Measurements from ENCODE around the gene ZDHHC5.

The ZDHHC5 gene

GRCh38 chr11:57728829-57729228, 60.9 kb downstream of the ZDHHC5 start:
- no peaks in the 10 kb centered on the region for H3K4me1 ChIP-seq
- no peaks in the 10 kb centered on the region for H3K27me3 ChIP-seq
- DNase-seq: no peak
- H3K4me3 ChIP-seq (ENCODE audit: low read depth, low read length): no peak overlapping the region
- no peaks in the 10 kb centered on the region for H3K36me3 ChIP-seq
- H3K9me3 ChIP-seq: no peaks in the 10 kb centered on the region
- TF ChIP-seq, protein P1, sequence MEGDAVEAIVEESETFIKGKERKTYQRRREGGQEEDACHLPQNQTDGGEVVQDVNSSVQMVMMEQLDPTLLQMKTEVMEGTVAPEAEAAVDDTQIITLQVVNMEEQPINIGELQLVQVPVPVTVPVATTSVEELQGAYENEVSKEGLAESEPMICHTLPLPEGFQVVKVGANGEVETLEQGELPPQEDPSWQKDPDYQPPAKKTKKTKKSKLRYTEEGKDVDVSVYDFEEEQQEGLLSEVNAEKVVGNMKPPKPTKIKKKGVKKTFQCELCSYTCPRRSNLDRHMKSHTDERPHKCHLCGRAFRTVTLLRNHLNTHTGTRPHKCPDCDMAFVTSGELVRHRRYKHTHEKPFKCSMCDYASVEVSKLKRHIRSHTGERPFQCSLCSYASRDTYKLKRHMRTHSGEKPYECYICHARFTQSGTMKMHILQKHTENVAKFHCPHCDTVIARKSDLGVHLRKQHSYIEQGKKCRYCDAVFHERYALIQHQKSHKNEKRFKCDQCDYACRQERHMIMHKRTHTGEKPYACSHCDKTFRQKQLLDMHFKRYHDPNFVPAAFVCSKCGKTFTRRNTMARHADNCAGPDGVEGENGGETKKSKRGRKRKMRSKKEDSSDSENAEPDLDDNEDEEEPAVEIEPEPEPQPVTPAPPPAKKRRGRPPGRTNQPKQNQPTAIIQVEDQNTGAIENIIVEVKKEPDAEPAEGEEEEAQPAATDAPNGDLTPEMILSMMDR (IDR thresholded peaks at IDR 0.05; ENCODE audit: low read depth, low read length): no peak

- no peak for DNase-seq
- H3K4me3 ChIP-seq (ENCODE audit: low read depth, low read length): no peak overlapping the region
- TF ChIP-seq, protein P1 (IDR thresholded peaks at IDR 0.05; ENCODE audit: low read depth, low read length): no peak
- H3K4me1 ChIP-seq: no peaks in the 10 kb centered on the region
- no peaks in the 10 kb centered on the region for H3K9me3 ChIP-seq
- H3K36me3 ChIP-seq: no peaks in the 10 kb centered on the region
- H3K27me3 ChIP-seq: no peaks in the 10 kb centered on the region
Observed at GRCh38 chr11:57729479-57729878, 61.6 kb downstream of the ZDHHC5 start.

GRCh38 chr11:57732661-57733060, 64.7 kb downstream of the ZDHHC5 start:
- DNase-seq: no peak
- TF ChIP-seq, protein P1 (IDR thresholded peaks at IDR 0.05; ENCODE audit: low read depth, low read length): no peak
- H3K36me3 ChIP-seq: no peaks in the 10 kb centered on the region
- no peak overlapping the region for H3K4me3 ChIP-seq (ENCODE audit: low read depth, low read length)
- no peaks in the 10 kb centered on the region for H3K9me3 ChIP-seq
- H3K27me3 ChIP-seq: no peaks in the 10 kb centered on the region
- H3K4me1 ChIP-seq: no peaks in the 10 kb centered on the region

DNA sequence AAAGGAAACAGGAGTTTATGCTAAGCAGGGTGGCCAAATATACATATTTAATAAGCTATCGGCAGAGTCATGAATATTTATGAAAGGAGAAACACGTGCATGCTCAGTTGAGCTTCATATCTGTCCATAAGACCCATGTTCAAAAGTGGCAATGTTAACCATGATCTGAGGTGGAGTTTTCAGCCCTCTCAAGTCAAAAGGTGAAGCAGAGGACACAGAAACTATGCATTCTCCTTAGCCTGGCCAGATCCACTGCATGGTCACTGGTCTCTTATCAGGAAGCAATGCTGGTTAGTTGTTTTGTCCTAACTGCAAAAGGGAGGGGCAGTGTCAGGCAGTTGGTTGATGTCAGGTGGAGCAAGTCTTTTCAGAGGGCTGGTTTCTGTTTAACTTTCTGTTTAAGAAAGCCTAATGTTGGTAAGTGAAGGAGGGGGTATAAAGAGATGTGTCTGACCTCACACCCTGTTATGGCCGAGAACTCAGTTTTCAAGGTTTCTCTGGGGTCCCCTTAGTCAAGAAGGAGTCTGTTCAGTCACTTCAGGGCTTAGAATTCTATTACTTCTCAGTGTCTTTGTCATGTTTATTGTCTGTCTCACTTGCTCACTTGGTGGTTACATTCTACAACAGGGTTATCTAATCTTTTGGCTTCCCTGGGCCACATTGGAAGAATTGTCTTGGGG, 67.8 kb downstream of the ZDHHC5 start:
- DNase-seq: no peak
- H3K36me3 ChIP-seq: no peaks in the 10 kb centered on the region; the same call in 1 of the 2 replicates

GRCh38 chr11:57741132-57742086, 73.5 kb downstream of the ZDHHC5 start, which contains the start of gene SELENOH:
Gene SELENOH, plus strand, starts transcription at chr11:57741491. Its CDS starts 105 bp downstream, at chr11:57741596.
- Histone ChIP-seq H3K36me3 (peaks cover 16% of the 10 kb centered on the region), H3K27me3 (no peaks in the 10 kb centered on the region)
- TF ChIP-seq, protein P1 (IDR thresholded peaks at IDR 0.05; ENCODE audit: low read depth, low read length): no peak

More for the DNA sequence above, 67.8 kb downstream of the ZDHHC5 start:
- Histone ChIP-seq H3K4me3 (ENCODE audit: low read depth, low read length) (no peak overlapping the region), H3K9me3 (no peaks in the 10 kb centered on the region), H3K27me3 (no peaks in the 10 kb centered on the region), H3K4me1 (no peaks in the 10 kb centered on the region)
- TF ChIP-seq, protein P1 (IDR thresholded peaks at IDR 0.05; ENCODE audit: low read depth, low read length): no peak

More at GRCh38 chr11:57741132-57742086, 73.5 kb downstream of the ZDHHC5 start, which contains the start of gene SELENOH:
- Histone ChIP-seq H3K4me3 (ENCODE audit: low read depth, low read length) (peak within 1 kb of the TSS; percentile 91), H3K4me1 (no peaks in the 10 kb centered on the region), H3K9me3 (no peaks in the 10 kb centered on the region)
- DNase-seq: peak; percentile 93
